CD4-positive, alpha-beta T cell (primary cell): ENCODE data around the gene SLC66A3. TPM values are rescaled to one million over a fixed set of nuclear protein-coding genes. Genes with fewer than 3 reads are reported as not detected.

Source experiments
- ATAC-seq: fragments of 200-7000 bp; cut with Tn5 transposase; one replicate; pipeline ENCODE4 v1.10.0; 2022; ENCODE audit warnings: mild to moderate bottlenecking; ENCODE audit not compliant: poor library complexity
- CTCF ChIA-PET: fragments of 350-600 bp; sonication (Branson Sonifier 250); formaldehyde crosslinking; loops from one replicate; lab custom pipeline; 2021; ENCODE audit warnings: antibody characterized with exemption, inconsistent platforms; lab: Charles Lee
- POLR2A ChIA-PET: fragments of 350-600 bp; sonication (Branson Sonifier 250); formaldehyde crosslinking; loops from one replicate; lab custom pipeline; 2021; ENCODE audit warnings: antibody characterized with exemption, inconsistent platforms; lab: Charles Lee
- DNase-seq, 14 experiments: peaks; one replicate each; pipeline ENCODE4 v3.0.0-alpha.2; 2013 to 2020; ENCODE audit warnings: mixed read lengths in 2 of 14
- H3K27ac ChIP-seq, 2 donors: one replicate each; pipeline versions ENCODE4 v1.5.1 to v1.7.0; 2013; ENCODE audit warnings: low read length in 2 of 2, low read depth in 1 of 2, mild to moderate bottlenecking in 1 of 2
- H3K27me3 ChIP-seq, 2 experiments: 1 replicate in 1 of 2; 2 replicates in 1 of 2; pipeline versions ENCODE4 v1.6.1 to v1.7.0; 2013; ENCODE audit warnings: low read length in 2 of 2, control low read depth in 1 of 2, mild to moderate bottlenecking in 1 of 2, moderate library complexity in 1 of 2; ENCODE audit not compliant: insufficient read depth in 2 of 2, control insufficient read depth in 1 of 2
- H3K36me3 ChIP-seq: one replicate; pipeline ENCODE4 v1.6.1; 2013; ENCODE audit warnings: low read length, control low read depth; ENCODE audit not compliant: insufficient read depth
- H3K4me1 ChIP-seq: one replicate; pipeline ENCODE4 v1.6.1; 2013; ENCODE audit warnings: low read length, control low read depth; ENCODE audit not compliant: insufficient read depth
- H3K4me3 ChIP-seq: one replicate; pipeline ENCODE4 v1.5.1; 2013; ENCODE audit warnings: mild to moderate bottlenecking, low read length, moderate library complexity
- H3K9me3 ChIP-seq, 2 experiments: 1 replicate in 1 of 2; 2 replicates in 1 of 2; pipeline versions ENCODE4 v1.6.1 to v1.7.0; 2013; ENCODE audit warnings: low read length in 2 of 2, mild to moderate bottlenecking in 2 of 2, control low read depth in 1 of 2, moderate library complexity in 1 of 2; ENCODE audit not compliant: control insufficient read depth in 1 of 2, insufficient read depth in 1 of 2
- H3K27ac Mint-ChIP-seq: one replicate; pipeline ENCODE4 v1.8.0; 2020; ENCODE audit warnings: mixed read lengths
- H3K27me3 Mint-ChIP-seq: one replicate; pipeline ENCODE4 v1.8.0; 2021; ENCODE audit warnings: mixed read lengths
- H3K36me3 Mint-ChIP-seq: one replicate; pipeline ENCODE4 v1.8.0; 2021; ENCODE audit warnings: low read depth, mixed read lengths
- H3K4me1 Mint-ChIP-seq: one replicate; pipeline ENCODE4 v1.8.0; 2021; ENCODE audit warnings: low read depth, mixed read lengths
- H3K4me3 Mint-ChIP-seq: one replicate; pipeline ENCODE4 v1.8.0; 2020; ENCODE audit warnings: mild to moderate bottlenecking, mixed read lengths
- H3K9me3 Mint-ChIP-seq: one replicate; pipeline ENCODE4 v1.8.0; 2020; ENCODE audit warnings: mixed read lengths
- CTCF ChIP-seq: fragments of 200-600 bp; IDR thresholded peaks from one replicate; pipeline ENCODE4 v1.8.0; 2022; ENCODE audit warnings: antibody characterized with exemption, mild to moderate bottlenecking
- intact Hi-C, 2 experiments: fragments of 100-400 bp; cut with DNase I in 1 of 2; cut with micrococcal nuclease in 1 of 2; formaldehyde crosslinking; loops; one replicate each; pipeline versions ENCODE4 v1.15.1 to v1.9.0; 2023 to 2025; cut with DNase I, micrococcal nuclease
- total RNA-seq, 174 experiments: library from RNA in 2 of 174; stranded (reverse) in 2 of 174; gene quantifications; one replicate each; pipeline ENCODE4 v1.2.3 and lab custom pipeline; 2021 to 2026

SLC66A3 gene
- total RNA-seq, 2 experiments from 2014 or later = 6.9 to 7.3 TPM

GRCh38 chr2:11128243-11128951 is 26.9 kb upstream of the SLC66A3 start:
- Histone ChIP-seq H3K4me3 (no peak overlapping the region), H3K9me3 (no peaks in the 10 kb centered on the region), H3K36me3 (no peaks in the 10 kb centered on the region), H3K27me3 (no peaks in the 10 kb centered on the region), H3K27ac (no peak overlapping the region), H3K4me1 (peaks cover 59% of the 10 kb centered on the region)
- intact Hi-C loops = loop anchor here in 1 of 2 experiments (5.0 kb wide), 1 partner anchor 316 kb away; the partner anchor contains the start of gene PDIA6
- Mint-ChIP-seq H3K27me3 (no peaks in the 10 kb centered on the region), H3K4me3 (no peak overlapping the region), H3K4me1 (peaks cover 52% of the 10 kb centered on the region), H3K36me3 (no peaks in the 10 kb centered on the region), H3K9me3 (no peaks in the 10 kb centered on the region), H3K27ac (peak overlapping the region; percentile 76)
- ChIA-PET CTCF (interaction anchor here (1.5 to 2.3 kb wide), 2 partner anchors 295 to 316 kb away, joined by 3 to 15 read pairs; partner anchors contain the start of gene PDIA6), POLR2A (no interaction called here)
- TF ChIP-seq CTCF = no peak
- ATAC-seq (no peak), DNase-seq (no peak)

- TF ChIP-seq CTCF = peak; percentile 69
- Histone ChIP-seq H3K27ac (peak overlapping the region; percentile 51 to 74), H3K27me3 (no peaks in the 10 kb centered on the region), H3K36me3 (no peaks in the 10 kb centered on the region), H3K9me3 (no peaks in the 10 kb centered on the region), H3K4me3 (peak overlapping the region; percentile 51), H3K4me1 (peaks cover 54% of the 10 kb centered on the region)
- peaks cover 46% of the 10 kb centered on the region for H3K4me1 Mint-ChIP-seq
- CTCF ChIA-PET = interaction anchor here (0.7 to 2.3 kb wide), 11 partner anchors 9 to 453 kb away, joined by 3 to 15 read pairs (median 4); partner anchors contain the start of genes PDIA6 and SLC66A3
- intact Hi-C loops = loop anchor here (1.0 to 10.0 kb wide), 9 partner anchors 25 to 625 kb away; partner anchors contain the start of genes E2F6 (in 1 of the 2), PDIA6 (in 1 of the 2), ROCK2 (in 1 of the 2) and SLC66A3 (in 1 of the 2)
- ATAC-seq (peak; percentile 91), DNase-seq (peak; percentile 71 to 94 (median 86))
- peak overlapping the region; percentile 76 for H3K27ac Mint-ChIP-seq
- POLR2A ChIA-PET = interaction anchor here (0.6 to 4.9 kb wide), 9 partner anchors 12 to 639 kb away, joined by 3 to 64 read pairs (median 5); partner anchors contain the start of genes PDIA6, ROCK2 and SLC66A3
- no peaks in the 10 kb centered on the region for H3K36me3 Mint-ChIP-seq
- peak overlapping the region; percentile 77 for H3K4me3 Mint-ChIP-seq
- H3K27me3 Mint-ChIP-seq = no peaks in the 10 kb centered on the region
- H3K9me3 Mint-ChIP-seq = no peaks in the 10 kb centered on the region
These were observed 25.4 kb upstream of the SLC66A3 start for GRCh38 chr2:11129598-11130449.
